ENCODE data around the gene CNKSR3. TPM values are rescaled to one million over a fixed set of nuclear protein-coding genes. Genes with fewer than 3 reads are reported as not detected.
A peak's percentile ranks its signal among the peaks of the same experiment; 100 is the strongest.

CNKSR3 gene
- total RNA-seq, 1 experiment from 2014 or later: 3.9 TPM

DNA sequence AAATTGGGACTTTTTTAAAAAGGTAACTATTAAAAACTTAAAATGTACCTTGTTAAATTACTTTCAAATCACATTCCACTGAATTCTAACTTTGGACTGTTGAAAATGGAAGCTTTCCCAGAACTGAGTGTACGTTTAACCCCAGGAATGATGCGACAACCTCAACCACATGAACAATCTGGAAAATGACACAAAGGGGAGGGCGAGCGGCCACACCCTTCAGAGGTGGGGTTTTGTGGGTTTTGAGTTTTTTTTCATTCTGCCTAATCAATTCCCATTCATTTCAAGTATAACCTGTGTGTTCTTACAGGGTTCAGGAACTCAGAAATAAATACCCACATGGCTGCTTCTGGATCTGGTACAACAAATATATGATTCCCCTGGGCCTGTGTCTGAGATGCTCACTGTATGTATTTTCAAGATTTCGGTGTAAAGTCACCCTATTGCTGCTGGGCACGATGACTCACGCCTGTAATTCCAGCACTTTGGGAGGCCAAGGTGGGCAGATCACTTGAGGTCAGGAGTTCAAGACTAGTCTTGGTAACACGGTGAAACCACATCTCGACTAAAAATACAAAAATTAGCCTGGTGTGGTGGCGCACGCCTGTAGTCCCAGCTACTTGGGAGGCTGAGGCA is 21.6 kb downstream of the CNKSR3 start:
- POLR2A ChIA-PET: interaction anchor here (1.7 kb wide), 1 partner anchor 21 kb away, joined by 5 read pairs; the partner anchor contains the start of gene CNKSR3
- TF ChIP-seq, protein P1, sequence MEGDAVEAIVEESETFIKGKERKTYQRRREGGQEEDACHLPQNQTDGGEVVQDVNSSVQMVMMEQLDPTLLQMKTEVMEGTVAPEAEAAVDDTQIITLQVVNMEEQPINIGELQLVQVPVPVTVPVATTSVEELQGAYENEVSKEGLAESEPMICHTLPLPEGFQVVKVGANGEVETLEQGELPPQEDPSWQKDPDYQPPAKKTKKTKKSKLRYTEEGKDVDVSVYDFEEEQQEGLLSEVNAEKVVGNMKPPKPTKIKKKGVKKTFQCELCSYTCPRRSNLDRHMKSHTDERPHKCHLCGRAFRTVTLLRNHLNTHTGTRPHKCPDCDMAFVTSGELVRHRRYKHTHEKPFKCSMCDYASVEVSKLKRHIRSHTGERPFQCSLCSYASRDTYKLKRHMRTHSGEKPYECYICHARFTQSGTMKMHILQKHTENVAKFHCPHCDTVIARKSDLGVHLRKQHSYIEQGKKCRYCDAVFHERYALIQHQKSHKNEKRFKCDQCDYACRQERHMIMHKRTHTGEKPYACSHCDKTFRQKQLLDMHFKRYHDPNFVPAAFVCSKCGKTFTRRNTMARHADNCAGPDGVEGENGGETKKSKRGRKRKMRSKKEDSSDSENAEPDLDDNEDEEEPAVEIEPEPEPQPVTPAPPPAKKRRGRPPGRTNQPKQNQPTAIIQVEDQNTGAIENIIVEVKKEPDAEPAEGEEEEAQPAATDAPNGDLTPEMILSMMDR (IDR thresholded peaks at IDR 0.05; ENCODE audit: unreplicated experiment): no peak
- intact Hi-C loops (cut with micrococcal nuclease): no loop called here
- Mint-ChIP-seq H3K9me3 (ENCODE audit: unreplicated experiment) (no peaks in the 10 kb centered on the region), H3K4me1 (ENCODE audit: insufficient read depth, unreplicated experiment) (no peaks in the 10 kb centered on the region), H3K27me3 (ENCODE audit: insufficient read depth, unreplicated experiment) (no peaks in the 10 kb centered on the region), H3K27ac (ENCODE audit: low read depth, unreplicated experiment) (no peak overlapping the region), H3K4me3 (ENCODE audit: unreplicated experiment) (no peak overlapping the region), H3K36me3 (ENCODE audit: insufficient read depth, unreplicated experiment) (no peaks in the 10 kb centered on the region)
- DNase-seq (ENCODE audit: unreplicated experiment): peak; percentile 36
- CTCF ChIA-PET: no interaction called here
- no TSS peak for BruUV-seq (replicated peaks)

DNA sequence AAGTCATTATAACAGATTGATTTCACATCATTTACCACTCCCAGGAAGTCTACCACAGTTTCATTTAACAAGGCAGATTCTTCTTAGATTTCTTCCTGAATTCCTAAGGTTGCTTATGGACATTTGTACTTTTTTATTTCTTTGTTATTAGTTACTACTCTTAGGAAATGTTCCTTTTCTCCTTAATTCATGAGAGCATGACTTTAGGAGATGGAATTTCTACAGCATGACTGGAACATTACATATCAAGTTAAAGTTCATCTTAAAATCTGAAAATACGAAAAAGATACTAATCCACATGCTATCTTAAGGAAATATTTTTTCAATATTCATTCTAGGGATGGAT is 22.3 kb downstream of the CNKSR3 start:
- H3K4me1 Mint-ChIP-seq (ENCODE audit: insufficient read depth, unreplicated experiment): no peaks in the 10 kb centered on the region
- DNase-seq (ENCODE audit: unreplicated experiment): no peak
- no peaks in the 10 kb centered on the region for H3K9me3 Mint-ChIP-seq (ENCODE audit: unreplicated experiment)
- H3K36me3 Mint-ChIP-seq (ENCODE audit: insufficient read depth, unreplicated experiment): no peaks in the 10 kb centered on the region
- intact Hi-C loops (cut with micrococcal nuclease): no loop called here
- H3K27me3 Mint-ChIP-seq (ENCODE audit: insufficient read depth, unreplicated experiment): no peaks in the 10 kb centered on the region
- H3K27ac Mint-ChIP-seq (ENCODE audit: low read depth, unreplicated experiment): no peak overlapping the region
- ChIA-PET POLR2A (no interaction called here), CTCF (no interaction called here)
- H3K4me3 Mint-ChIP-seq (ENCODE audit: unreplicated experiment): no peak overlapping the region
- no TSS peak for BruUV-seq (replicated peaks)
- TF ChIP-seq, protein P1 (IDR thresholded peaks at IDR 0.05; ENCODE audit: unreplicated experiment): no peak

DNA sequence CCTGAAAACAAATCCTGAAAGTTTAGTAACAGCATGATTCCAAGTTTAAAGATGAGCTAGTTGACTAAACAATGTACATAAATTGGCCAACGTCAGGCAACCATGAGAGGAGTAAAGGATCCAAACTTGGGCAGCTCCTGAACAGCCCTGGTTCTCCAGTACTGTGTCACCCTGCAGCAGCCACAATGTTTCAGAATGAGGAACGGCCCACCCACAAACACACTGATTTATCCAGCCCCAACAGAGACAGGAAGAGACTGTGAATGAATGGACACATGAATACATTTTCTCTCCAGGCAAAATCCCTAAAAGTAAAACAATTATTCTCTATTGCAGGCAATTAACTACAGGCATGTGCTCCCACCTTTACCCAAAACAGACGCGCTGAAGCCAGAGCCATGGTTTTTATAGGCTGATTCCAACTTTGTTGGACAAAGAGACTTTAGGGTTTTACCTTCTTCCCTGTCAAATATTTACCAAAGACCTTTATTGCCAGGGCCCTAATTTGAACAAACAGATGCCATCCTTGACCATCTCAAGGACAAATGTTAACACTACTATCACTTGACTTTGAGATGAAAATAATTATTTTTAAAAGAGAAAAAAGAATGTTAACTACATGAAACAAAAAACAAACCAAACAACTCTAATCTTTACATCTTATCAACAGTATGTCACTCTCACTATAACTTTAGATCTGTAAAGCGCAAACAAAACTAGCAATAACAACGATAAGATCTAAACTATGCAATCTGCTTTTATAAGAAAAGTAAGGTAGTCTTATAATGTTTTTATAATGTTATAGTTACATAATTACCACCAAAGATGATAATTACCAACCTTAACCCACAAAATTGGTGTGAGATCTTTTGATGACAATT is 22.9 kb downstream of the CNKSR3 start:
- no peaks in the 10 kb centered on the region for H3K36me3 Mint-ChIP-seq (ENCODE audit: insufficient read depth, unreplicated experiment)
- no peaks in the 10 kb centered on the region for H3K9me3 Mint-ChIP-seq (ENCODE audit: unreplicated experiment)
- H3K4me3 Mint-ChIP-seq (ENCODE audit: unreplicated experiment): no peak overlapping the region
- no peak overlapping the region for H3K27ac Mint-ChIP-seq (ENCODE audit: low read depth, unreplicated experiment)
- CTCF ChIA-PET: interaction anchor here (0.7 kb wide), 1 partner anchor 212 kb away, joined by 3 read pairs; no protein-coding TSS in a partner anchor
- TF ChIP-seq, protein P1 (IDR thresholded peaks at IDR 0.05; ENCODE audit: unreplicated experiment): no peak
- intact Hi-C loops (cut with micrococcal nuclease): no loop called here
- no peaks in the 10 kb centered on the region for H3K27me3 Mint-ChIP-seq (ENCODE audit: insufficient read depth, unreplicated experiment)
- no peaks in the 10 kb centered on the region for H3K4me1 Mint-ChIP-seq (ENCODE audit: insufficient read depth, unreplicated experiment)
- no peak for DNase-seq (ENCODE audit: unreplicated experiment)
- POLR2A ChIA-PET: no interaction called here
- BruUV-seq (replicated peaks): no TSS peak

DNA sequence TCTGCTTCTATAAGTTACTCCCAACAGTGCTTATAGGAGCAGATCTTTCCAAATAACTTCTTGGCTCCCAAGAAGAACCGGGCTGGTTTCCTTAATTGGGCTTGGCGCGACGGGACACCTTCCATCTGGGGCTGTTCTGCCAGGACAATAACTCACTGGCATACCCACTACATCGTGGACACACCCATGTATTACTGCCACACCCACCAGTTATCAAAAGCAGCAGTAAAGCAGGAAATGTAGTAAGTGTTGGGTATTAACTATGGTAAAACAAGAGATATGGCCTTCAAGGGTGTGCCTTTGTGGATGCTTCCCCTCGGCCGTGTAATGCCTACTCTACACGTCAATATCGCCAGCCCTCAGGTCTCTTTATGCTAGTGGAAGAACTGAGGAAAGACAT is 24.7 kb downstream of the CNKSR3 start:
- Mint-ChIP-seq H3K27ac (ENCODE audit: low read depth, unreplicated experiment) (no peak overlapping the region), H3K36me3 (ENCODE audit: insufficient read depth, unreplicated experiment) (no peaks in the 10 kb centered on the region), H3K9me3 (ENCODE audit: unreplicated experiment) (no peaks in the 10 kb centered on the region), H3K4me3 (ENCODE audit: unreplicated experiment) (no peak overlapping the region), H3K27me3 (ENCODE audit: insufficient read depth, unreplicated experiment) (no peaks in the 10 kb centered on the region), H3K4me1 (ENCODE audit: insufficient read depth, unreplicated experiment) (no peaks in the 10 kb centered on the region)
- intact Hi-C loops (cut with micrococcal nuclease): no loop called here
- ChIA-PET POLR2A (no interaction called here), CTCF (no interaction called here)
- DNase-seq (ENCODE audit: unreplicated experiment): no peak
- no TSS peak for BruUV-seq (replicated peaks)
- TF ChIP-seq, protein P1 (IDR thresholded peaks at IDR 0.05; ENCODE audit: unreplicated experiment): no peak

Data from MCF 10A (cell line).